MCF 10A (cell line): ENCODE data around the gene SSX5. TPM values are rescaled to one million over a fixed set of nuclear protein-coding genes. Genes with fewer than 3 reads are reported as not detected.
"Not testable (repeated sequence)": the region's sequence is repeated elsewhere in the genome, so short reads cannot be mapped to it uniquely, and the experiment has no call there.

Experiments used
- BruUV-seq: library from RNA; stranded (reverse); fragments of 400-500 nt; replicated peaks from 2 replicates; lab custom pipeline; 2021; lab: Mats Ljungman, UMichigan
- CTCF ChIA-PET: fragments of 300-600 bp; sonication (Branson Sonifier 250); formaldehyde crosslinking; extraction: SDS; loops from one replicate; lab custom pipeline; 2021; ENCODE audit warnings: antibody characterized with exemption, inconsistent platforms; lab: Yijun Ruan, JAX
- POLR2A ChIA-PET: fragments of 300-600, 350-650 bp; sonication (Branson Sonifier 250); formaldehyde crosslinking; extraction: SDS; loops from one replicate; lab custom pipeline; 2020; ENCODE audit warnings: antibody characterized with exemption, inconsistent platforms; lab: Yijun Ruan, JAX
- DNase-seq: peaks from one replicate; pipeline ENCODE4 v3.0.0-alpha.2; 2018; ENCODE audit not compliant: unreplicated experiment
- H3K27ac Mint-ChIP-seq: one replicate; pipeline ENCODE4 v1.8.0; 2022; ENCODE audit warnings: mild to moderate bottlenecking, low read depth, mixed read lengths; ENCODE audit not compliant: unreplicated experiment
- H3K27me3 Mint-ChIP-seq: one replicate; pipeline ENCODE4 v1.8.0; 2022; ENCODE audit warnings: mixed read lengths; ENCODE audit not compliant: insufficient read depth, unreplicated experiment
- H3K36me3 Mint-ChIP-seq: one replicate; pipeline ENCODE4 v1.8.0; 2022; ENCODE audit warnings: mild to moderate bottlenecking, moderate library complexity, mixed read lengths; ENCODE audit not compliant: insufficient read depth, unreplicated experiment
- H3K4me1 Mint-ChIP-seq: one replicate; pipeline ENCODE4 v1.8.0; 2022; ENCODE audit warnings: mixed read lengths; ENCODE audit not compliant: insufficient read depth, unreplicated experiment
- H3K4me3 Mint-ChIP-seq: one replicate; pipeline ENCODE4 v1.8.0; 2022; ENCODE audit warnings: mild to moderate bottlenecking, moderate library complexity, mixed read lengths; ENCODE audit not compliant: unreplicated experiment
- H3K9me3 Mint-ChIP-seq: one replicate; pipeline ENCODE4 v1.8.0; 2022; ENCODE audit warnings: mixed read lengths; ENCODE audit not compliant: unreplicated experiment
- intact Hi-C: fragments of 100-400 bp; cut with micrococcal nuclease; formaldehyde crosslinking; loops from 2 replicates; pipeline ENCODE4 v1.14.1; 2022
- total RNA-seq: library from RNA; stranded (reverse); gene quantifications from 2 replicates; pipeline ENCODE4 v1.2.3, GENCODE V29; 2022
- TF ChIP-seq, protein P1 (sequence below): fragments of 200-600 bp; IDR thresholded peaks from one replicate; pipeline ENCODE4 v1.8.0; 2022; ENCODE audit warnings: antibody characterized with exemption, mild to moderate bottlenecking; ENCODE audit not compliant: unreplicated experiment

Gene SSX5
- total RNA-seq, 1 experiment from 2014 or later, result not detected

DNA sequence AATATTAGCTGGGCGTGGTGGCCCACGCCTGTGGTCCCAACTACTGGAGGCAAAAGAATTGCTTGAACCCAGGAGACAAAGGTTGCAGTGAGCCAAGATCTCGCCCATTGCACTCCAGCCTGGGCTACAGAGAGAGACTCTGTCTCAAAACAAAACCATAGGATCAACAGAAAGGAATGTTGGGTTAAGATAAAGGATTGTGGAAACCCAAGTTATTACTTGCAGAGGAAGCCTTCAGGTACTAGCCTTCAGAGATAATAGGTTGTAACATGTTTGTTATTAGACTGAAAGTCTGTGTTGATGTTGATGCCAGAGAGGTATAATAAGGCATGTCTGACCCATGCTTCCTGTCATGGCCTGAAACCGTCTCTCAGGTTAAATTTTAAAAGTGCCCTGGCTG, 16.9 kb downstream of the SSX5 start:
- Mint-ChIP-seq H3K9me3 (peaks cover 8% of the 10 kb centered on the region), H3K4me1 (no peaks in the 10 kb centered on the region), H3K27ac (no peak overlapping the region), H3K36me3 (no peaks in the 10 kb centered on the region), H3K4me3 (no peak overlapping the region), H3K27me3 (no peaks in the 10 kb centered on the region)
- intact Hi-C loops, result no loop called here
- CTCF ChIA-PET, result interaction anchor here (0.9 kb wide), 1 partner anchor 11 kb away, joined by 3 read pairs; no protein-coding TSS in a partner anchor
- POLR2A ChIA-PET, result no interaction called here
- no TSS peak for BruUV-seq
- TF ChIP-seq, protein P1, sequence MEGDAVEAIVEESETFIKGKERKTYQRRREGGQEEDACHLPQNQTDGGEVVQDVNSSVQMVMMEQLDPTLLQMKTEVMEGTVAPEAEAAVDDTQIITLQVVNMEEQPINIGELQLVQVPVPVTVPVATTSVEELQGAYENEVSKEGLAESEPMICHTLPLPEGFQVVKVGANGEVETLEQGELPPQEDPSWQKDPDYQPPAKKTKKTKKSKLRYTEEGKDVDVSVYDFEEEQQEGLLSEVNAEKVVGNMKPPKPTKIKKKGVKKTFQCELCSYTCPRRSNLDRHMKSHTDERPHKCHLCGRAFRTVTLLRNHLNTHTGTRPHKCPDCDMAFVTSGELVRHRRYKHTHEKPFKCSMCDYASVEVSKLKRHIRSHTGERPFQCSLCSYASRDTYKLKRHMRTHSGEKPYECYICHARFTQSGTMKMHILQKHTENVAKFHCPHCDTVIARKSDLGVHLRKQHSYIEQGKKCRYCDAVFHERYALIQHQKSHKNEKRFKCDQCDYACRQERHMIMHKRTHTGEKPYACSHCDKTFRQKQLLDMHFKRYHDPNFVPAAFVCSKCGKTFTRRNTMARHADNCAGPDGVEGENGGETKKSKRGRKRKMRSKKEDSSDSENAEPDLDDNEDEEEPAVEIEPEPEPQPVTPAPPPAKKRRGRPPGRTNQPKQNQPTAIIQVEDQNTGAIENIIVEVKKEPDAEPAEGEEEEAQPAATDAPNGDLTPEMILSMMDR, result no peak
- no peak for DNase-seq

- H3K9me3 Mint-ChIP-seq, result peaks cover 24% of the 10 kb centered on the region
- intact Hi-C loops, CTCF ChIA-PET, H3K27me3 Mint-ChIP-seq, POLR2A ChIA-PET, H3K27ac Mint-ChIP-seq, H3K4me1 Mint-ChIP-seq, DNase-seq, H3K4me3 Mint-ChIP-seq, BruUV-seq, H3K36me3 Mint-ChIP-seq: not testable (repeated sequence)
These were observed 30.3 kb downstream of the SSX5 start for GRCh38 chrX:48166322-48166721.

GRCh38 chrX:48165241-48165640, 31.4 kb downstream of the SSX5 start:
- no peaks in the 10 kb centered on the region for H3K4me1 Mint-ChIP-seq
- H3K4me3 Mint-ChIP-seq, result no peak overlapping the region
- intact Hi-C loops, result no loop called here
- no peaks in the 10 kb centered on the region for H3K27me3 Mint-ChIP-seq
- ChIA-PET POLR2A (no interaction called here), CTCF (interaction anchor here (0.6 kb wide), 1 partner anchor 302 kb away, joined by 3 read pairs; no protein-coding TSS in a partner anchor)
- H3K9me3 Mint-ChIP-seq, result peaks cover 24% of the 10 kb centered on the region
- no peaks in the 10 kb centered on the region for H3K36me3 Mint-ChIP-seq
- TF ChIP-seq, protein P1, result no peak
- DNase-seq, result peak; percentile 48
- H3K27ac Mint-ChIP-seq, result no peak overlapping the region
- no TSS peak for BruUV-seq

DNA sequence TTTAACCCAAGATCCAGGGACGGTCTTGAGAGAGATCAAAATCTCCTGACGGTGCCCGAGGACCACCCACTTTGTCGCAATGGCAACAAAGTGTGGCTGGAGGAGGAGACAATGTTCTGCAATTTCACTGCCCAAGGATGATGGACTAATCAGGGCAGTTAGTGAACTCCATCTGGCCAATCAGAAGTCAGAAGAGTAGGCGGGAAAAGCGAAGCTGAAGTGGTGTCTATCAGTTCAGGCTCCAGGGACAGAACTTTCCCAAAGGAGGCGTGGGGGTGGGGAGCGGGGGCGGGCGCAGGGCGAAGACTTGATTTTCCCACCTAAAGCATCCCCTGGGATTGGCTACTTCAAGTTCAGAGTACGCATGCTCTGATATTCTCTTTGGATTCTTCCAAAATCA, 40.6 kb downstream of the SSX5 start:
- DNase-seq, result no peak
- H3K9me3 Mint-ChIP-seq, result peaks cover 8% of the 10 kb centered on the region
- intact Hi-C loops, result no loop called here
- ChIA-PET POLR2A (no interaction called here), CTCF (interaction anchor here (0.6 kb wide), 1 partner anchor 62 kb away, joined by 3 read pairs; no protein-coding TSS in a partner anchor)
- H3K4me3 Mint-ChIP-seq, result no peak overlapping the region
- BruUV-seq, result no TSS peak
- TF ChIP-seq, protein P1, result no peak
- no peak overlapping the region for H3K27ac Mint-ChIP-seq
- no peaks in the 10 kb centered on the region for H3K36me3 Mint-ChIP-seq
- H3K27me3 Mint-ChIP-seq, result no peaks in the 10 kb centered on the region
- no peaks in the 10 kb centered on the region for H3K4me1 Mint-ChIP-seq

DNA sequence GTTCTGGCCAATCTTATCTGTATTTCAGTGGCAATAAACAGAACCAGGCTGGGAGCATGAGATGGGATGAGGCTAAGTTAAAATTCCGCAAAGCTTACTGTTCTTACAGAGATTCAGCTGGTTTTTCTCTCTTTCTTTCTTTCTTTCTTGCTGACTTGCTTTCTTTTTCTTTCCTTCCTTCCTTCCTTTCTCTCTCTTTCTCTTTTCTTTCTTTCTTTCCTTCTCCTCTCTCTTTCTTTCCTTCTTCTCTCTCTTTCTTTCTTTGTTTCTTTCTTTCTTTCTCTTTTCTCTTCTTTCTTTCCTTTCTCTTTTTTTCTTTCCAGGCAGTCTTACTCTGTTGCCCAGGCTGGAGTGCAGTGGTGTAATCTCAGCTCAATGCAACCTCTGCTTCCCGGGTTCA, 41.8 kb downstream of the SSX5 start:
- DNase-seq, result no peak
- peaks cover 8% of the 10 kb centered on the region for H3K9me3 Mint-ChIP-seq
- H3K4me3 Mint-ChIP-seq, result no peak overlapping the region
- no TSS peak for BruUV-seq
- no peaks in the 10 kb centered on the region for H3K4me1 Mint-ChIP-seq
- ChIA-PET CTCF (no interaction called here), POLR2A (no interaction called here)
- no peaks in the 10 kb centered on the region for H3K27me3 Mint-ChIP-seq
- H3K36me3 Mint-ChIP-seq, result no peaks in the 10 kb centered on the region
- no peak overlapping the region for H3K27ac Mint-ChIP-seq
- intact Hi-C loops, result no loop called here
- TF ChIP-seq, protein P1, result no peak
